HG02642 (cell line): ENCODE measurements around the gene SIM1.

Experiments used
- ATAC-seq: cut with Tn5 transposase; IDR thresholded peaks from one replicate; pipeline ENCODE4 v1.9.1; 2021; ENCODE audit warnings: mild to moderate bottlenecking; ENCODE audit not compliant: unreplicated experiment, poor library complexity

SIM1 gene

DNA sequence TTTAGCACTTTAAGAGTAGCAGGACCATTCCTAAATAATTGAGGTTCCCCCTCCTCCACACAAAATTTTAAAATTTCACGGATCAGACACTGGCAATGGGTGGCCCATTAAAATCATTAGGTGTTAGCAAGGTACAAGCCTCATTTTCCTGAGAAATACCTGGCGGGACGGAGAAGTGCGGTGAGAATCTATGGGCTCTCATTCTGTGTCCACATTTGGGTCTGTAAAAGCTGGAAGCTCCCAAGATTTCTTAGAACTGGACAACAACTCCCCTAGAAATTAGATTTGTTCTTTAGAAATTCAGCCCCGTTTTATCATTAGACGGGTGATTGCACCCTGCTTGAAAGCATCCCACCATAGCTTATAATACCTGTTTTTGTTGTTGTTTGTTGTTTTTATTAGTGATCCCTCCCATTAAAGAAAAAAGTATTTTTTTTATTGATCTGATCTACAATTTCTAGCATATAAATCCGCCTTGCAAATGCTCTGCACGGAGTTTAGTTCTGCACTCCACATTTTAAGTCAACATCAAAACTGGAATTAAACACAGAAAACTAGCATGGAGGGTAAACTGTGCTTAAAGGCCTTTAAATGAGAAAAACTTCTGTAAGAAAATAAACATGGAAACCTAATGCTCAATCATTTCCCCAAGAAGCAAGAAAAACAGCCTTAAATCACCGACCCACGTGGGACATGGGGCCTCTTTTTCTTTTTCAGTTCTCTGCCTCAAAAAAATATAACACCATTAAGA, 5.7 kb downstream of the SIM1 start:
- ATAC-seq: no peak

DNA sequence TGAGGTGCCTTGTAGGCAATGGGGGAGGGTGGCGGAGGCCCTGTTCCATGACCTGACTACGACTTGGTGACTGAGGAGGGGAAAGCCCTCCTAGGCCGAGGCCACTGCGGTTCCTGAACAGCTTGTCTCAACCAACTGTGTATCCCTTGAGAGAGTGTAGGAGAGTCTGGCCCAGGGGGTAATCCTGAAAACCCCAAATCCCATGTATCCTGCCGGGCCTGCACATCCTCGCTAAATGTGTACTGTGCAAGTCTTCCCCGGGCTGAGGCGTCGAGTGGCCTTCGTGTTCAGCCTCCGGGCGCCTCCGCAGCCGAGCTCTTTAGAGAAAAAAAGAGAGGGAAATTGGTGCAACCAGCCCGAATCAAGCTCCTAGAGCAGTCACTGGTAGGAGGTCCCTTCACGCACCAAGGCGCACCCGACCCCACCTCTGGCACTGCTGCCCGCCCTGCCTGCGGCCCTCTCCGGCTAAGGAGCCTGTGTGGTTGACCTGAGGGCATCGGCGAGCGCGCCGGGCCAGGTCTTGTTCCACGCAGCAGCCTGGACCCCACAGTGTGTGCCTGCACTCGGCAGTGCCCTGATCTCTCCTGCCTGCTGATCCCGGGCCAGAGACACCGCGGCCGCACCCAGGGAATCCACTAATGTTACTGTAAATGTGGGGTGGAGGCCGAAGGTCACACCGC, 7.3 kb downstream of the SIM1 start:
- no peak for ATAC-seq

DNA sequence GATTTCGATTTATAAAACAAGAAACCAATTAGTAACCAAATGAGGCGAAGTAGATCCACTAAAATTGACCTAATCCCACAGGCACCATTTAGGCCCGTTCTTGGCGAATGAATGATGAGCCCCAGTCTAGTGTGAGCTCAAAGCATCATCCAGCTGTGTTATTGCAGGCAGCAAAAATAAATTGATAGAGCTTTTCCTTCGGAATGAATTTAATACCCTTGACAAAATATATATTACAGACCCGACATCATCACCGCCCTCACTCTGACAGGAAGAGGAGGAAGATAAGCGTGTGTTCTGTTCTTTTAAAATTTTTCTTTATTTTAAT, 7.8 kb downstream of the SIM1 start:
- no peak for ATAC-seq

DNA sequence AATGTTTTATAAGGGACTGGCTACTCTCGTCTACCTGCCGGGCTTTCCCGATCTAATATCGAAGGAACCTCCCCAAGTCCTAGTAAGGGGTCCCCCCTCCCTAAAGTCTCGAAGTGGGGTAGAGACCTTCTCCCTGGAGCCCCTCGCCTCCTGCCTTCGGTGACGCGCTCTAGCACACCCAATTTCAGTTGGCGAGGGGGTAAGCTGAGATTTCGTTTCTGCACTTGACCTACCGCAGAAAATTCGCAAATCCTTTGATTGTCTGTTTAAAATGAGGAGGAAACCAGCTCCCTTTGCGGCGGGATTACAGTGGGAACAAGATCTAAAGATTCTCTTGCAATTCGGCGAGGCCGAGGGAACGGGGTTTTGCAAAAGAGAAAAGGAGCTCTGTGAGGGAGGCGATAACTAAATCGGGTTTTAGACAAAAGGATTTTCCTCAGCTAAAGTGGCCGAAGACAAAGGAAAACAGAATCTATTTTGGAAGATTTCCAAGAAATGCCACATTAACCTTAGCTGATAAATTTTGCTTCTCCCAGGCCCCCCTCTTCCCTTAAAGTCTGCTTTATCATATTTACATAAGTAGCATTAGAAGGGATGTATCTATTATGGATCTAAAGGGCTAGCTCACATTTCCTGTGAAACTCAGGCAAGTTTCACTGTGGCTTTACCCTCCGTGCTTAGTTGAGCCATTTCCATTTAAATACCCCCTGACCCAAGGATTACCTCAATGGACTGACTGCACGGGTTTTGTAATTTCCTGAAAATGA, 8.4 kb downstream of the SIM1 start:
- ATAC-seq: no peak

DNA sequence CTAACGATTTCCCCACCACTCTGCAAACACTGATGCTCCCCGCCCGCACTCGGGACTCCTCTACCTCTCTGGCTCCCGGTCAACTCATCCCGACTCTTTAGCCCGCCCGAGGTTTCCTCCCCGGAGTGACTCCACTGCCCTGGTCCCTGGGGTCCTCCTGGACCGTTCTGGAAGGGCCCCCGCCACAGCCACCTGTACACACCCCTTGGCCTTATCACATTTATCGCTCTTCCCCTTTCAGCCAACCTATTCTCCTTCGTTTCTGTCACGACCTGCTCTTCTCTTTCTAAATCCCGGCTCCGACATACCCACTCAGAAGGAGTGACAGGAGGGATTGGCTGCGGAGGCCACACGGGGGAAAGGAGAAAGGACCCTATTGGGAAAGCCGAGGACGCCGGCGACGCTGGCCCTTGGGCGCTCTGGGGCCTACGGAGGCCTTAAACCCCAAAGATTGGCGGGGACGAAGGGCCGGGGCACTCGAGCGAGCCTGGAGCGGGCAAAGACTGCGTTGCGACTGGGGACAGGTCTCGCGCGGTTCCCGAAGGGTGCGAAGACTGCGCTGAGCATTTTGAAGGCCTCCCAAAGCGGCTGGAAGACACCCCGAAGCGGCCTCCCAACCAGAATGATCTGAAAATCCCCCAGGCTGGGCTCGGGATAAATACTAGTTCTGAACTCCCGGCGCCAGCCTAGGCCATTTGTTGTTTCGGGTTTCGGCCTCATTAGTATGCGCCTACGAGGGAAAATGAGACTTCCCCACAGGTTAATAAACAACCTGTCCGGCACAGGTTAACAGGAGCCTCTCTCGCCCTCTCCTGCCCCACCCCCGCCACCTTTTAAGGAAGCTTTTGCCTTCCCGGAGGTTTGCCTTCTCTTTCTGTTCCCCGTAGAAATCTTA, 9.2 kb downstream of the SIM1 start:
- ATAC-seq: no peak

DNA sequence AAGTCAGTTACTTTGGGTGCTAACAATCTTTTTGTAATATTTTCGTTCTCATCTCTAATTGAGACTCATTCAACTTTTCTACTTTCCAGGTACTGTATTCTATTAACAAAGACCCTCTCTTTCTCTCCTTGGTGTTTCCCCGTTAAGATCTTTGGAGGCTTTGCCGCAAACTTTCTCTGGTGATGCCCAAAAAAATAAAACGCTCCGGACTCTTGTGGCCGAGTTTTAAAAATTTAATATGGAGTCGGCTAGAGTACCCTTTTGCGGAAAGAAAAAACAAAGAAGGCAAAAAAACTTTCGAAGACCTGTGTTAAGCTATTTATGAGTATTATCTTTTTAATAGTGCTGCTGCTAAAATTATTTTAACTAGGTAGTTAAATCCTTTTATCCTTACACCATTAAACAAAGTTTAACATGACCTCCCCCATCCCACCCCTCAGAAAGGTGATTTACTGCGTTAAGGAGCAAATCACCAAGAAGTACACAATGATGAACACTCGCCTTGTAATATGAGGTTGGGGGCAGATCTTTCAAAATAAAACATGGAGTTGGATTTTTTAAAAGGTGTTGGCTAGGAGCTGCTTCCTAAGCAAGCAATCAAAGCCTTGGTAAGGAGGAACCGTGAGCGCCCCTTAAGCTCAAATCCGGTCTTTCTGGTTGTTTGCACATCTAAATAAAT, 10.0 kb downstream of the SIM1 start:
- no peak for ATAC-seq

DNA sequence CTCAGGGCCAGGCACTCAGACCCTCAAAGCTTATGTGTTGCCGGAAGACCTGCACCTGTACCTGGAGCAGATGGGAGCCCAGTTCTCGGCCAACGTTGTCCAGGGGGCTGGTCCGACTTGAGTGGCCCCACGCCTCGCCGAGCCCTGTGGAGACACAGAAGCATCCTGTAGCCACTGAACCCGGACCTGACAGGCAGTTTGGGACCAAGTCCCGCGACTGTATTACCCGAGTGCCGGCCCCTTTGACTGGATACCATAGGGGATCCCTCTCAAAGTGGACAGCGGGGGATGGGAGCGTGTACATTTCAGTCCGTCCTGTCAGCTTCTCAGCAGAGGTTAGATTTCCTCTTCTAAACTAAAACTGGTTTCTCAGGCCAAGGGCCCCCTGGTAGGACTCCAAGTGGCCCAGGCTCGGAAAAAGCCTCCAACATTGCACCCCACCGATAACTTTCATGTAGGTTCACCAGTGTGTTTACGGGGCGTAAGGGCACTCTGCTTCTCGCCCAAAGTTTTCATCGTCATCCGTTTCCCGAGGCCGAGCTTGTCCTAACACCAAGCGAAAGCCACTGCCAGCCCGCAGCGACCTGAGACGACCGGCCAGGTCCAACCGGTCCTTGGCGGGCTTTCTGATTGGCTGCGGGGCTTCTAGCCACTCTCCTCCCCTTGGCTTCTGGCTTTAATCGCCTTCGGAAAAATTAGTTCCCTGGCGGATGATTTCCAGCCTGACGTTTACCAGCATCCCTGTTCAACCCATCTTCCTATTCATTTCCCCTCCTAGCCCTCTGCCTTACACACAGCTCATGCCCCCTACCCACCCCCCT, 10.8 kb downstream of the SIM1 start:
- no peak for ATAC-seq

DNA sequence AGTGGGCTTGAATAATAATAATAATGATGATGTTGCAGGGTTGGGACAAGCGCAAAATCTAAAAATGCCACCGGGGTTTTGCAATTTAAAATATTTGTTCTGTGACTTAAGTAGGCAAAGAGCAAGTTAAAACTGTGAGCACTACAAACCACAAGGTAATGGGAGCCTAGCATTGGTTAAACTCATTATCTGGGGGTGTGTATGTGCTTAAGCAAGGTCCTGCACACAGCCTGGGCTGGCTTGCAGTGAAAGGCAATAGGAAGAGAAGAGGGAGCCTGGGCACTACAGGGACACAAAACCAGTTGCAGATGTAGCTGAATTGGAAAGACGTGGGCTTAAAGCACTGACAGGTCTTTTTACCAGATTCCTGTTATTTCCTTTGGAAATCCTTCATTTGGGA, 11.7 kb downstream of the SIM1 start:
- ATAC-seq: no peak

DNA sequence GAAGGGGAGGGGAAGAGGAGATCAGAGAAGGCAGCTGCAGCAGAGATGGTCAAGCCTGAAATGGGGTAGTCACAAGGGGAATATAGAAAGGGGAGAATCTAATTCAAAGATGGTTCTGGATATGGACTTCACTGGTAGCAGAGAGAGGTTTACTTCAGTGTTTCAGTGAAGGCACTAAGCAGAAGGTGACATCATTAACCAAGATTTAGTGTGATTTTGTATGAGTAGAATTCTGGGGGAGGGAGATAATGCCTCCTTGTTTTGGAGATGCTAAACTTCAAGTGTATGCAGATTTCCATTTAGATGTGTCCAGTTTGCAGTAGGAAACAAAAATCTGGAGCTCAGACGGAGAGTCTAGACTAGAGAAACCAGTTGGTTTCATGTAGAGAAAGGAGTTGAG, 13.1 kb downstream of the SIM1 start:
- no peak for ATAC-seq

DNA sequence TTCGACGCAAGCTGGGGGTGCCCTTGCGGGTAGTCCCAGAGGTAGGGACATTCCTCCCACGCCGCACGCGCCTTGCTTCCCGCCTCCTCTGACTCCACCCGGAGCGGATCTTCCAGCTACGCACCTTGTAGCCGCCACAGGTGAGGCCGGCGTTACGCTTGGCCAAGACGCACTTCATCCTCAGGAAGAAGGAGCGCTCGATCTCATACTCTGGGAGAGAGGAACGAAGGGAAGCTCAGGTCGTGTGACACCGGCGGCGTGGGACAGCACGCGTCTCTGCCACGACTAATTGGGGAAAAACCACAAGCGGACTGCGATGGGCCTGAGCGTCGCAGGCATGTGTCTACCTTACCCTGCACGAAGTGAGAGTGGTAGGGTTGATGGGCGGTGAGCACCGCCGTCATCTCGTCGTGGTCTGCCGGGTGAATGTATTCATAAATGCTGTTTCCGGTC, 15.5 kb downstream of the SIM1 start:
- ATAC-seq: no peak

DNA sequence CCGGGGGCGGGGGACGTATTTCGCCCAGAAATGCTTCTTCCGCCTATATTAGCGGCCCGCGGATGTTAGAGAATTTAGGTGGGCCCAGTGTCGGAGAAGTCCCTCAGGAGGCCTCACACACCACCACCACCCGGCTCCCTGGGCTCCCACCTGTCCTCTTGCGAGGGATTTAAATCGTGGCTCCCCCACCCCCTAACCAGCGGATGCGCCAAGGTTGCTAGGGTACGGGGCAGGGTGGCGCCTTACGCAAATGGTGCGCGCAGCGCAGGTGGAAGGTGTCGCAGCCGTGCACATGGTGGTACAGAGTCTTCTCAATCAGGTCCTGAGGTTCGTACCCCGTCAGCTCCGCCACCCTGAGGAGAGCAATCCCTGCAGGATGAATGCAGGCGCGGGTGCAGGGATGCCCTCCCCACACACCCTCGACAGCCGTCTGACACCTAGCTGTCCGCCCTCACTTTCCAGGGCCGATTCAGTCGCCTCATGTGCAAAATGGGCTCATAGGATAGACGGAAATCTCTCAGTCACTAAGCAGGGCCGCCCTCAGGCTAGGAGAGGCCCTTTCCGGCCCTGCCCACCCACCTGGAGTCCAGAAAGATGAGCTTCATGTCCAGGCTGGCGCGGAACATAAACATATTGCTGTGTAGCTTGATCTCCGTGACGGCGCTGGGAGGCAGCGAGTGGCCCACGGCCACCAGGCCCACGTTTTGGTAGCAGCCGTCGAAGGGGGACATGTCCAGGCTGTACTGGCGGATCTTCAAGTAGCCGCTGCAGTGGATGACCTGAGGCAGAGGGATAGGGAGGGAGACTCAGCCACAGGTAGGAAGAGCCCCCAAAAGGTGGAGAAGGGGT, 16.6 kb downstream of the SIM1 start:
- ATAC-seq: no peak

DNA sequence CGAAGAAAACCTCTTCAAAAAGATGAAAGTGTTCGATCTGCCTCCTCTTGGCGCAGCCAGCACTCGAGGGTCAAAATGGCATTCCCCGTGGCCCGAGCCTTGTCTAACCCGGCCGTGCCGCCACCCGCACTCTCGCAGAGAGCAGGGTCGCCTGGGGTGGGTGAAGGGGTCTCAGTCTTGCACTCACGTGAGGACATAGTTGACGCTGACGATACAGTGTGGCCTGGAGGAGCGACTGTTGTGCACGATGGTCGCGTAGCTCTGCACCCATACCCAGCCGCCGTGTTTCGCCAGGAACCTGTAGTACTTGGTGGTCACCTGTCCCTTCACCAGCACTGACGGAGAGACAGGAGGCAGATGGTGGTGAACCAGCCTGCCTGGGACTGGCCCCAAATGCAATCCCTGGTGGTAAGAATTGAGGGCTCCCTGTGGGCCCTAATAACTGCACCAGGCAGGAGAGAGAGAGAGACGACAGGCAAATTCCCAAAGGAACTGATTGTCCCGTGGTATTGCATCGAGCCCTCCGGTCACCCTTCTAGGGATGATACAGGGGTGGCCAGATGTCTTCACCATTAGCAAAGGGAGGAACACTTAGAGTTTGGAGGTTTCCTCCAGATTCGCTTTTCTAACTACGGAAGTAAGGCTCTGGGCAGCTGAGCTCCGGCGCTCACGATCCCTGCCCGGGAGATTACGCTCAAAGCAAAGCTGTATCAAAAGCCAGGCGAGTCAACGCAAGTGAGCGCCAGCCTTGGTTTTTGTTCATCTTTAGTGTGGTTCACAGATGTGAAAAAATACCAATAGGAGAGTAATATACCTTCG, 17.4 kb downstream of the SIM1 start:
- ATAC-seq: no peak

DNA sequence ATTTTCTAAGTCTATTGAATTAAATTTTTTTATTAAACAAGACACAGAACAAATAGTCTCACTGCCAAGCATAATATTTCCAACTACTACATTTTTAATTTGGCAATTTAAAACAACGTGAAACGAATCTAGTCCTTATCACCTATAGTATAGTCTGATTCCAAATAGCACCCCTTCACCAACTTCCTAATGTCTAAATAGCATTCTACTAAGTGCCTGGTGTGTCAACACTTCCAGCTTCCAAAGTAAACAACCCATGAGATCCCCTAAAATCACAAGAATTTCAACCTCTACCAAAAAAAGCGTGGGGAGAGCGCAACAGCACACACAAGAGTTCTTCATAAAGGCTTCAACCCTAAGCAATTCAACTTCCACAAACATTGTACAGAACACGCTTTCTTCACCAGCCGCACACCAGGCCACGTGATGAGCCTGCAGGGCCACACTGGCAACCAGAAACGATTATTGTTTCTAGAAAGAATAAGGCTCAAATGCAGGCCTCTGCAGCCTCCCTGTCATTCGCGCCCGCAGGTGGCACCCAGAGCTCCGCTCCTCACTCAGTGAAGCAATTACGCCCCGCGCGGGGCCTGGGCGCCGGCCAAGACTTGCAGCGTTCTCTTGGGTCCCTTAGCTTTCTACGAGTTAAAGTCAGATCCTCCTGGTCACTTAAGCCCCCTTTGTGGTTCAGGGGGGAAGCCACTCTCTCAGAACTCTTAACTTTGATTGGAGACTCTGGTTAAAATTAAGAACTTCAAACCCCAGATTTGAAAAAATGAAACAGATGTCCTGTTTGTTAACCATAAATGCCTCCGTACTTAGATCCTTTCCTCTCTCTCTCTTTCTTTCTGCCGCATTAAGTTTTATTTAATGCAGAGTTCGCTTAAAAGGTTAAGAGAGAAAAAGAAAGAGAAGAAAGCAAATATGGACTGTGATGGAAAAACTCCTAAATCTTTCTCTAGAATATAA, 18.3 kb downstream of the SIM1 start:
- ATAC-seq: no peak

DNA sequence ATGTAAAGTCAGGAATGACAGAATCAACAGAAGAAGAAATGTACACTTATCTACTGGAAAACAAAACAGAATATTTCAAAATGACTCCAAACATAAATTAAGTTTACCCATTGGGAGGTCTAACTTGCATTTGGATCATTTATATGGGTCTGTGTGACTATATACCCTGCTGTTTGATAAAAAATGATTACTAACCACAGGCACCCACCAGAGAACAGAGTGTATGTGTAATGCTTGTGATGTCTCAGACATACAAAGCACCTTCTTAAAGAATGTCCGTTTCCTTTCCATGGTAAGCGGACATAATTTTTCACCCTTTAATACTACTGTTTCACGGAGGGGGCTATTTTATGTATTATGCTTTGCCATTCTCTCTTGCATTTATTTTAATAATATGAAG, 19.2 kb downstream of the SIM1 start:
- no peak for ATAC-seq

DNA sequence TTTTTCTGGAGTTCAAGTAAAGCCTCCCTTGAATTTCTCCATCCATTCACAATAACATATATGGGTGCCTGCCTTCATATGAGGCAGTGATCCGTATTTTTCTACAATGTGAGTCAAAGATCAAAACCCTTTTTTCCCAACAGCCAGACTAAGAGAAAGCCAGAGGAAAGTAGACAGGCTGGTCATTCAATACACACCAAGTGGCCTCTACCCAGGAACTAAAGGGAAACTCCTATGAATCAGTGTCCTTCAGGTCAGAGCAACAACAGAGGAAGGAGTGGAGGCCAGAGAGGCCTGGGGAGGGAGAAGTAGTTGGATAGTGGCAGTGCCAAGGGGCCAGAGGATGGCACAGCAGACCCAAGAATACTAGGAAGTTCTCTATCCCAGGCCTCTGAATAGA, 23.8 kb downstream of the SIM1 start:
- no peak for ATAC-seq

DNA sequence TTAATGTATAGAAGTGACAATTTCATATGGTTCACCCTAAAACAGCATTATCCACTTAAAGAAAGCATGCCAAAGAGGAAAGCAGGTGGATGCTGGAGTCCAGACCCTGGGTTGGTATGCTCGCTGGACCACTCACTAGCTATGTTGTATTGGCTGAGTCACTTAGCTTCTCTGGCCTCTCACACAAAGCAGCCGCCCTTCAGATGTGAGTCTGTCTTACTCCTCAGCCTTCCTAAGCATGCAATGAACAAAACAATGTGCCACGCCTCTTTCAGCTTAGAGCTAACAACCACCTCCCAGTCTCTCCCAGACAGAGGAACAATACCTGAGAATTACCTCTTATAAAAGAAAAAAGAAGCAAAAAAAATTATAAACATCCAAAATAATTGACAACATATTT, 29.4 kb downstream of the SIM1 start:
- no peak for ATAC-seq
